HG03196 (cell line): ENCODE measurements around the gene ARMC6.
"Not testable (repeated sequence)": the region's sequence is repeated elsewhere in the genome, so short reads cannot be mapped to it uniquely, and the experiment has no call there.

Experiments used
- ATAC-seq: cut with Tn5 transposase; IDR thresholded peaks from one replicate; pipeline ENCODE4 v1.9.1; 2021; ENCODE audit not compliant: unreplicated experiment

Gene ARMC6

GRCh38 chr19:19022380-19022961 is 10.9 kb upstream of the ARMC6 start:
- ATAC-seq, result no peak

GRCh38 chr19:19023376-19023775 is 10.0 kb upstream of the ARMC6 start:
- ATAC-seq, result not testable (repeated sequence)

DNA sequence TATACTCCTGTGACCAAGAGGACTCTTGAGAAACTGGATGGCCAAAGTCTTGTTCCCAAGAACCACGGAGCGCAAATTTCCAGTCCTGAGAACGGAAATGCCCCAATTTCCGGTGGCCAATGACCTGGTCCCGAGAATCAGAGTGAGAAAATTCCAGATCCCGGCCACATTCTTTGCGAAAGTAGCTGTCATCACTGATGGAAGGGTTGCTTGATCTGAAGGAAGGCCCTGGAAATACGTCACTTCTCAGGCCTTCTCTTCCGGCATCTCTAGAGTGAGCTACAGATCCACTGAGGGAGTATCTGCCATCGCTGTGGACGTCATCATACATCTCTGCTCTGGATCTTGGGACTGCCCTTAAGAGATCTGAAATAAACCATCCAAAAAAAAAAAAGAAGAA is 7.5 kb upstream of the ARMC6 start:
- ATAC-seq, result no peak

- ATAC-seq, result no peak
These were observed 7.0 kb upstream of the ARMC6 start for GRCh38 chr19:19026299-19026971.

GRCh38 chr19:19027228-19027627 is 6.2 kb upstream of the ARMC6 start:
- no peak for ATAC-seq

- ATAC-seq, result no peak
These were observed 4.9 kb upstream of the ARMC6 start for GRCh38 chr19:19028526-19028925.

- ATAC-seq, result no peak
These were observed 1.5 kb upstream of the ARMC6 start for GRCh38 chr19:19031891-19032290.

- ATAC-seq, result peak; percentile 36
These were observed 805 bp upstream of the ARMC6 start for GRCh38 chr19:19032420-19033175.

- ATAC-seq, result no peak
These were observed 302 bp upstream of the ARMC6 start for GRCh38 chr19:19033176-19033425.

DNA sequence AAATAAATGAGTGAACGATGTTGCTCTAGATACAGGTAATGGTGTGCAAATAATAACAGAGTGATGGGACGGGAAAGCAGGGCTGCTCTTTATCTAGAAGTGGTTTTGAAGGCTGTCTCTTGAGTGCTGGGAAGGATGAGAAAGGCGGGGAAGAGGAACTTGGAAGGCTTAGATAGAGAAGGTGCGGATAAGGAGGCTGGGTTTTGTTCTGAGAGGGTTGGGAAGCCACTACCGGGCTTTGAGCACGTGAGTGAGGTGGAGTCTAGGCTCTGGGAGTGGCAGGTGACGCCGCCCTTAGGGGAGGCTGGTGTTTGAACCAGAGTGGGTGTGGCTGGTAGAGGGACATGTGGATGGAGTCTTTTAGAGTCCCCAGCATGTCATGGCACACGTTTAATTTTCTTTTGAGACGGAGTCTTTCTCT is 811 bp downstream of the ARMC6 start:
- no peak for ATAC-seq

DNA sequence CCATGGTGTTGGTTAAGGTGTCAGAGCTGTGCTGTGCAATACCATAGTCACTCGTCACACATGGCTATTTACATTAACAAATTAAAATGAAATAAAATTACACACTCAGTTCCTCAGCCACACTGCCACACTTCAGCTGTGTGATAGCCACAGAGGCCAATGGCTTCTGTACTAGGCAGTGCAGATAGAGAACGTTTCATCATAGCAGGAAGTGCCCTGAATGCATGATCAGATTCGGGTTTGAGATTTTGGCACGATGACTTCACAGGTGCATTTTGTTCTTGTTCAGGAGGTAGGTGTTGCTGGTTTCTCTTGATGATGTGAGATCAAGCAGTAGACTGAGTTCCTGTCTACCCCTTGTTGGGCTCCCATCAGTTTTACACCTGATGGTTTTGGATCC is 6.5 kb downstream of the ARMC6 start:
- ATAC-seq, result no peak

DNA sequence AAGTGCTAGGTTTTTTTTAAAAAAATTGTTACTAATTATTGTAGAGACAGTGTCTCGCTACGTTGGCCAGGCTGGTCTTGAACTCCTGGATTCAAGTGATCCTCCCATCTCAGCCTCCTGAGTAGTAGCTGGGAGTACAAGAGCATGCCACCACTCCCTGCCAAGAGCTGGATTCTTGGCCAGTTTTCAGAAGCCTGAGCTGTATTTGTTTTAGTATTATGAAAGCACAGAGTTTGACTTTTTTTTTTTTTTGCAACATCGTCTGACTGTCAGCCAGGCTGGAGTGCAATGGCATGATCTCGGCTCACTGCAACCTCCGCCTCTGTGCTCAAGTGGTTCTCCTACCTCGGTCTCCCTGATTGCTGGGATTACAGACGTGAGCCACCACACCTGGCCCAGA is 7.0 kb downstream of the ARMC6 start:
- no peak for ATAC-seq

DNA sequence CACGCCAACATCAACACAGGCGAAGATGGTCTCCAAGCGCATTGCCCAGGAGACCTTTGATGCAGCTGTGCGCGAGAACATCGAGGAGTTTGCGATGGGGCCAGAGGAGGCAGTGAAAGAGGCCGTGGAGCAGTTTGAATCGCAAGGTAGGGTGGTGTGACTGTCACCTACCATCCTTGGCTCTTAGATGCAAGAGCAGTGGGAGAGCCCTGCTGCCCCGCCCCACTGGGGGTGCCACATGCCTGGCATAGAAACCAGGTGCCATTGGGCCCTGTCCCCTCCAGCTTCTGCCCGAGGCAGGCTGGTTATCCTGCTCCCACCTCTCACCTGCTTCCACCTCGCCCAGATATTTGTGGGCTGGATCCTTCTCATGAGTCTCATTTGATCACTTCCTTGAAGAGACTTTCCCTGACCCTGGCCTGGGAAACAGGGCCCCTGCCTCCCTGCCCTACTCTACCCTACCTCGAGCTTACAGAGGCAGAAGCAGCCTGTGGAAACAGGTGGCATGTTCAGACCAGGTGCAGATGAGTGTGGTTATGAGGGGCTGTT is 9.4 kb downstream of the ARMC6 start:
- no peak for ATAC-seq

DNA sequence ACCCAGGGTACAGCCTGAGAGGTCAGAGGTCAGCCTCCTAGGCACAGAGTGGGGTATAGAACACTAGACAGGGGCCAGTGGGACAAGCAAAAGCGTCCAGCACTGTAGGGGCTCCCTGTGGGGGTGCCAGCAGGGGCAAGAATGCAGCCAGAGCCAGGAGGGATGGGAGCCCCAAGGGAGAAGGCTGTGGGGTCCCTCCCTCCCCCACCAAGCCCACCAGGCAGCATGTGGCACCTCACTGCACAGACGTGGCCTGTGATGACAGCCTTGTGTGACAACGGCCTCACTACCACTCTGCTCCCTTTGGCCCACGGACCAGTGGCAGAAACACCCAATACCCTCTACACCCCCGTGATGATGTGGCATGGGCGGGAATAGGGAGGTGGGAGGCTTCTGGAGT is 10.1 kb downstream of the ARMC6 start:
- ATAC-seq, result no peak

GRCh38 chr19:19043881-19044280 is 10.5 kb downstream of the ARMC6 start:
- ATAC-seq, result no peak

DNA sequence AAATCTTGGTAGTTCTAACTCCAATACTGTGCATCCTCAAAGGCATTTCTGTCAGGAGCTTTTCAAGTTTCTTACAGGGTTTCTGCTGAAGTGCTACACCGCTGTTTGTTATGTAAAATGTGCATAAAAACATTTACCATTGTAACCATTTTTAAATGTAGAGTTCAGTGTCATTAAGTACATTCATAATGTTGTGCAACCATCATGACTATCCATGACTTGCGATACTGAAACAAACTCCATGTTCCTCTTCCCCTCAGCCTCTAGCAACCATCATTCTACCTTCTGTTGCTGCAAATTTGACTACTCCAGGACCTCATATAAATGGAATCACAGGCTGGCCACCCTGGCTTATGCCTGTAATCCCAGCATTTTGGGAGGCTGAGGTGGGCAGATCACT is 16.0 kb downstream of the ARMC6 start:
- no peak for ATAC-seq

DNA sequence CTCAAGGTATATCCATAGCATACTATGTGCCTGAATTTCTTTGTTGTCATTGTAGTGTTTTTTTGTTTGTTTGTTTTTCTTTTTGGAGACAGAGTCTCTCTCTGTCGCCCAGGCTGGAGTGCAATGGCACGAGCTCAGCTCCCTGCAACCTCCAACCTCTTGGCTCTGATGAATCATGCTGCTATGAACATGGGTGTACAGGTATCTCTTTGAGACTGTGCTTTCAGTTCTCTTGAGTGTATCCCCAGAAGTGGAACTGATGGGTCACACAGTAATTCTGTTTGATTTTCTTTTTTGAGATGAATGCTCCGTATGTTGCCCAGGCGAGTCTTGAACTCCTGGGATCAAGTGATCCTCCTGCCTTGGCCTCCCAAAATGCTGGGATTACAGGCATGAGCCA is 16.7 kb downstream of the ARMC6 start:
- ATAC-seq, result no peak

- ATAC-seq, result no peak
These were observed 17.3 kb downstream of the ARMC6 start for GRCh38 chr19:19050731-19051130.

GRCh38 chr19:19051478-19052213 is 18.2 kb downstream of the ARMC6 start:
- ATAC-seq, result no peak

GRCh38 chr19:19052921-19053320 is 19.5 kb downstream of the ARMC6 start:
- ATAC-seq, result no peak

DNA sequence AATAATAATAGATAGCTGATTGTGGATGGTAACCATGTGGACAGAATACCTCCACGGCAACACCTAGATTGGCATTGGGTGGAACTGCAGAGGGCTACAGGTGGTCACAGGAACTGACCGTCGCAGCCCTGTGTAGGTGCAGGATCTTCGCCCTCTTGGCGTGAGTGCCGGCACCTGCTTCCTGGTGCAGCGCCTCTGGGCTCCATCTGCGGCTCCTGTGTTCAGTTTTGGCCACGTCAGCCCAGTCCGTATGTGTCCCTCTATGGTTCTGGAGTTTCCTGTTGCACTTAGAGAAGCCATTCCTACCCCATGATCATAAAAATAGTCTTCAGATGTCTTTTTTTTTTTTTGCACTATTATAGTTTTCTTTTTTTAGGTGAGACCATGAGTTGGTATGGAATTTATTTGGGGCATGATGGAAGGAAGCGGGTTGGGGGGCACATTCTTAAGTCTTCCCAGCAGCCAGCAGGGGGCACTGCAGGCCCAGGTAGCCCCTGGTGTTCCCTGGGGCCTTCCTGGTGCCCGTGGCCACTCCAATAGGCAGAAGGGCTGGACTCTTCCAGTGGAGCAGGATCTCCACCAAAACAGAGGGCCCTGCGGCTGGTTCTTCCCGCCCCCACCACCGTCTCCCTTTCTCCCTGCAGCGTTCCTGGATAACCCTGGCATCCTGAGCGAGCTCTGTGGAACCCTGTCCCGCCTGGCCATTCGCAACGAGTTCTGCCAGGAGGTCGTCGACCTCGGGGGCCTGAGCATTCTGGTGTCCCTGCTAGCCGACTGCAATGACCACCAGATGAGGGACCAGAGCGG is 20.3 kb downstream of the ARMC6 start:
- no peak for ATAC-seq
